ENCODE data around the gene CD9. TPM values are rescaled to one million over a fixed set of nuclear protein-coding genes. Genes with fewer than 3 reads are reported as not detected.

Gene CD9
- total and polyA plus RNA-seq, 8 donors, result 100 to 512 (median 121) TPM

DNA sequence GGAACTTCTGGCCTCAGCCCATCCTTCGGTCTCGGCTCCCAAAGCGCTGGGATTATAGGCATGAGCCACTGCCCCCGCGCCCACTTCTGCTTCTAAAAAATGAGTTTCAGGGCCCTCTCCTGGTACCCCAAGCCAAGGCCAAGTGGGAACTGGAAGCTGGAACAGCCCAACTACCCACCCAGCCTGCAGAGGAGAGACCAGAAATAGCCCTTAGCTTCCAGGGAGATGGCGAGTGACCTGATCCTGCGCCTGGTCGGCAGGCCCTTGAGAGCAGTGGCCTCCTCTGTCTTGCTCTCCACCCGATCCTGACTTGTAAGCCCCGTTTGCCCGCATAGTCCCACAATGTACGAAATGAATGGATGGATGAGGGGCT lies 79.0 kb downstream of the CD9 start:
- intact Hi-C loops (cut with DNase I), result loop anchor here in 1 of 2 donors (5.0 kb wide), 1 partner anchor 82 kb away; no protein-coding TSS in a partner anchor
- no peak overlapping the region for H3K4me3 ChIP-seq

DNA sequence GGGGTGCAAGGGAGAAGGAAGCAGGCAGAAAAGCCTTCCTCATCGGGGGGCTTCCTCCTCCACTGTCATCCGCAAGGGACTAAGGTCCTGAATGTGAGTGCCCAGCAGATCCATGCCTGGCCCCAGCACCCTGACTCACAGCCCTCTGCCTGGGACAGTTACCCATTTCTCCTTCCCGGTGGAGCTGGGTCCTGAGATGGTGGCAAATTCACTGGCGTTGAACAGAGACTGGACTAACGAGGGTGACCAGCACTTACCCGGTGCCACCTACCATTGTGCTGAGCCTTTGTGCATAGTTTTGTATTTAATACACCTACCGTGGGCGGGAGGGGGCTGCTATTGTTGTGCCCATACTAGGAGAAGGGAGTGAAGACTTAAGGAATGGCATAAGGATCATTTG lies 79.4 kb downstream of the CD9 start:
- TF ChIP-seq, protein P1, sequence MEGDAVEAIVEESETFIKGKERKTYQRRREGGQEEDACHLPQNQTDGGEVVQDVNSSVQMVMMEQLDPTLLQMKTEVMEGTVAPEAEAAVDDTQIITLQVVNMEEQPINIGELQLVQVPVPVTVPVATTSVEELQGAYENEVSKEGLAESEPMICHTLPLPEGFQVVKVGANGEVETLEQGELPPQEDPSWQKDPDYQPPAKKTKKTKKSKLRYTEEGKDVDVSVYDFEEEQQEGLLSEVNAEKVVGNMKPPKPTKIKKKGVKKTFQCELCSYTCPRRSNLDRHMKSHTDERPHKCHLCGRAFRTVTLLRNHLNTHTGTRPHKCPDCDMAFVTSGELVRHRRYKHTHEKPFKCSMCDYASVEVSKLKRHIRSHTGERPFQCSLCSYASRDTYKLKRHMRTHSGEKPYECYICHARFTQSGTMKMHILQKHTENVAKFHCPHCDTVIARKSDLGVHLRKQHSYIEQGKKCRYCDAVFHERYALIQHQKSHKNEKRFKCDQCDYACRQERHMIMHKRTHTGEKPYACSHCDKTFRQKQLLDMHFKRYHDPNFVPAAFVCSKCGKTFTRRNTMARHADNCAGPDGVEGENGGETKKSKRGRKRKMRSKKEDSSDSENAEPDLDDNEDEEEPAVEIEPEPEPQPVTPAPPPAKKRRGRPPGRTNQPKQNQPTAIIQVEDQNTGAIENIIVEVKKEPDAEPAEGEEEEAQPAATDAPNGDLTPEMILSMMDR (IDR thresholded peaks at IDR 0.05), result no peak
- Histone ChIP-seq H3K4me1 (peaks cover 23 to 43% of the 10 kb centered on the region in 2 donors), H3K4me3 (no peak overlapping the region), H3K27me3 (peaks cover 0 to 5% of the 10 kb centered on the region in 2 donors), H3K27ac (peak overlapping the region; percentile 57 to 91), H3K9me3 (no peaks in the 10 kb centered on the region), H3K36me3 (no peaks in the 10 kb centered on the region)
- DNase-seq, result peak in 1 of 4 donors; percentile 33
- peak; percentile 1 for ATAC-seq
- intact Hi-C loops (cut with DNase I), result loop anchor here in 1 of 2 donors (5.0 to 10.0 kb wide), 3 partner anchors 82 to 295 kb away; no protein-coding TSS in a partner anchor

More for the DNA sequence above, 79.0 kb downstream of the CD9 start:
- no peak for ATAC-seq
- H3K27ac ChIP-seq, result peak overlapping the region; percentile 57 to 91
- peaks cover 27 to 46% of the 10 kb centered on the region in 2 donors for H3K4me1 ChIP-seq
- TF ChIP-seq, protein P1 (IDR thresholded peaks at IDR 0.05), result no peak
- no peaks in the 10 kb centered on the region for H3K36me3 ChIP-seq
- DNase-seq, result no peak
- H3K27me3 ChIP-seq, result peaks cover 0 to 5% of the 10 kb centered on the region in 2 donors
- H3K9me3 ChIP-seq, result no peaks in the 10 kb centered on the region

DNA sequence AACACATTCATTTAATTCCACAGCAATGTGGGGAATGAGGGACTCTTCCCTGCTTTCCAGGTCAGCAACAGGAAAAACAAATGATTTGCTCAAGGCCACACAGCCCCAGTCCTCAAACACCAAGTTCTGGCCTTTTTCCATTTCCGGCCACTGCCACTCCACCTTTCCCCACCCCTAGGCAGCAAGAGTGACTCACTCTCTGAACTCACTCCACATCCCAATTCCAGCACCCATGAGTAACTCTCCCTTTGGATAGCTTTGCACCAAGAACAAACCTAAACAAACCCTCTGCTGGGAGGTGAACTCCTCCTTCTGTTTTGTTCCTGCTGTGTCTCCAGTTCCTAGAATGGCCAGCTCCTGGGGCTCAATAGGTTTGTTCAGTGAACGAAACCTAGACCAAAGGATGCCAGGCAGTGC lies 79.9 kb downstream of the CD9 start:
- ATAC-seq (peak; percentile 51), DNase-seq (peak in 2 of 4 donors; percentile 34 to 69)
- H3K27me3 ChIP-seq, result peaks cover 0 to 5% of the 10 kb centered on the region in 2 donors
- no peaks in the 10 kb centered on the region for H3K36me3 ChIP-seq
- TF ChIP-seq, protein P1 (IDR thresholded peaks at IDR 0.05), result no peak
- peak overlapping the region; percentile 57 to 91 for H3K27ac ChIP-seq
- no peaks in the 10 kb centered on the region for H3K9me3 ChIP-seq
- peaks cover 25 to 44% of the 10 kb centered on the region in 2 donors for H3K4me1 ChIP-seq
- intact Hi-C loops (cut with DNase I), result loop anchor here in 1 of 2 donors (5.0 to 10.0 kb wide), 2 partner anchors 218 to 295 kb away; no protein-coding TSS in a partner anchor
- no peak overlapping the region for H3K4me3 ChIP-seq

DNA sequence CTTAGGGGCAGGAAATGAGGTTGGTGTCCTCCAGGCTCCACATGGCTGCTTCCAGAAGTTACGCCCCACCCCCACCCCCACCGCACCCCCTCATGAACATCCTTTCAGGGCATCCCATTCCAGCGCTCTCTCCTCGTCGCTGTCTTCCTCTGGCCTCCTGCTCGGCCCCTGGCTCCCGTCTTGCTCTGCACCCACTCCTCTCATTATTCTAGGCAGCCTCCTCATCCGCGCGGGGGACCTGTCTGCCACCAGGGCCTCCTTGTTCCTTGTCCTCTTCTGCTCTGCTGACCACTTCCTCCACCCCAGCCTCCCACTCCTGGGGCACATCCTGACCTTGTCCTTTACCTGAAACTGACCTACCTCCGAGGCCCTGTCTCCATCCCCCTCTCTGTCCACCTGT lies 80.5 kb downstream of the CD9 start:
- Histone ChIP-seq H3K27me3 (peaks cover 0 to 5% of the 10 kb centered on the region in 2 donors), H3K4me1 (peaks cover 25 to 49% of the 10 kb centered on the region in 2 donors), H3K9me3 (no peaks in the 10 kb centered on the region), H3K36me3 (no peaks in the 10 kb centered on the region), H3K27ac (peak overlapping the region; percentile 57 to 91), H3K4me3 (no peak overlapping the region)
- TF ChIP-seq, protein P1 (IDR thresholded peaks at IDR 0.05), result no peak
- DNase-seq (peak in 1 of 4 donors; percentile 64), ATAC-seq (no peak)
- intact Hi-C loops (cut with DNase I), result loop anchor here in 1 of 2 donors (5.0 to 10.0 kb wide), 2 partner anchors 218 to 296 kb away; no protein-coding TSS in a partner anchor

DNA sequence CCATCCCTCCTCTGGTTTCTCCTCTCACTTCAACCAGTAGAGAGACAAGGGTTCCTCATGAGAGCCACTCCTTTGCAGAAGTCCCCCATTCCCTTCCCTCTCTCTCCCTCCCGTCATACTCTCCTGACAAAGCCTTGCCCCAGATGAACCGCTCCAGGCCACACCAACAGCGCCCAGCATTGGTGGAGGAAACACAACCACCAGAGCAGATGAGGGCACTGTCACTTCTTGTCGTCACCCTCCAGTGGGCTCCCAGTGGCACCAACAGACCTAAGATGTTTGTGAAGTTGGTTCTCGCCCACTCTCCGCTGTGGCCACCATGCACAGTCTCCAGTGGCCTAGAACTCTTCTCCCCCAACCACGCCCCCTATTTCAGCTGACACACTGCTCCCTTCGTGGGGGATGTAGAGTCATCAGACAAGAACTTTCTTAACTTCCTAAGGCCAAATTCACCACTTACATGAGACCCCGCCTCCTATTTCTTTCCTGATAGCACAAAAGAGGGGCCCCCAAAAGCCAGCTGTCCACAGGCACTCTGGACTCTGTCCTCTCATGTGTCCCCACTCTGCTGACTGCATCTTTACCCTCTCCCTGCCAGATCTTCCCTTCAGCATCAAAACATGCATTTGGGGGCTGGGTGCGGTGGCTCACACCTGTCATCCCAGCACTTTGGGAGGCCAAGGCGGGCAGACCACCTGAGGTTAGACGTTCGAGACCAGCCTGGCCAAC lies 81.0 kb downstream of the CD9 start:
- Histone ChIP-seq H3K27ac (no peak overlapping the region), H3K4me1 (peaks cover 25 to 49% of the 10 kb centered on the region in 2 donors), H3K4me3 (no peak overlapping the region), H3K27me3 (peaks cover 0 to 5% of the 10 kb centered on the region in 2 donors), H3K36me3 (no peaks in the 10 kb centered on the region), H3K9me3 (no peaks in the 10 kb centered on the region)
- no peak for ATAC-seq
- intact Hi-C loops (cut with DNase I), result loop anchor here in 1 of 2 donors (5.0 to 10.0 kb wide), 2 partner anchors 219 to 296 kb away; no protein-coding TSS in a partner anchor
- peak in 1 of 4 donors; percentile 29 for DNase-seq
- TF ChIP-seq, protein P1 (IDR thresholded peaks at IDR 0.05), result no peak
